ENCODE results near the gene FAM209A.

FAM209A gene

GRCh38 chr20:56518126-56518525, 6.4 kb upstream of the FAM209A start:
- Histone ChIP-seq H3K9ac (ENCODE audit: low read depth, low read length, poor library complexity, severe bottlenecking) (no peak overlapping the region), H3K27me3 (ENCODE audit: insufficient read depth, low read length, poor library complexity, severe bottlenecking) (no peaks in the 10 kb centered on the region), H4K20me1 (ENCODE audit: insufficient read depth, low read length, poor library complexity, severe bottlenecking) (no peaks in the 10 kb centered on the region), H3K4me3 (ENCODE audit: low read length, poor library complexity, severe bottlenecking) (no peak overlapping the region), H3K36me3 (ENCODE audit: insufficient read depth, low read length) (peaks cover 63% of the 10 kb centered on the region), H3K4me2 (ENCODE audit: low read depth, low read length, poor library complexity, severe bottlenecking) (no peak overlapping the region), H3K4me1 (ENCODE audit: insufficient read depth, low read length, poor library complexity, severe bottlenecking) (peaks cover 3% of the 10 kb centered on the region), H3F3A (ENCODE audit: low read depth) (no peaks in the 10 kb centered on the region), H3K9me3 (ENCODE audit: insufficient read depth, low read depth, low read length) (peaks cover 6% of the 10 kb centered on the region; the same call in 1 of the 2 replicates), H2AFZ (ENCODE audit: low read length) (no peak overlapping the region), H3K79me2 (ENCODE audit: insufficient read depth, low read length) (no peaks in the 10 kb centered on the region), H3K9me2 (replicated peaks; ENCODE audit: low read depth, low read length) (no peaks in the 10 kb centered on the region)
- no peak for TF ChIP-seq EZH2phosphoT487 (IDR thresholded peaks at IDR 0.05; ENCODE audit: borderline replicate concordance)
- TF ChIP-seq, protein P1, sequence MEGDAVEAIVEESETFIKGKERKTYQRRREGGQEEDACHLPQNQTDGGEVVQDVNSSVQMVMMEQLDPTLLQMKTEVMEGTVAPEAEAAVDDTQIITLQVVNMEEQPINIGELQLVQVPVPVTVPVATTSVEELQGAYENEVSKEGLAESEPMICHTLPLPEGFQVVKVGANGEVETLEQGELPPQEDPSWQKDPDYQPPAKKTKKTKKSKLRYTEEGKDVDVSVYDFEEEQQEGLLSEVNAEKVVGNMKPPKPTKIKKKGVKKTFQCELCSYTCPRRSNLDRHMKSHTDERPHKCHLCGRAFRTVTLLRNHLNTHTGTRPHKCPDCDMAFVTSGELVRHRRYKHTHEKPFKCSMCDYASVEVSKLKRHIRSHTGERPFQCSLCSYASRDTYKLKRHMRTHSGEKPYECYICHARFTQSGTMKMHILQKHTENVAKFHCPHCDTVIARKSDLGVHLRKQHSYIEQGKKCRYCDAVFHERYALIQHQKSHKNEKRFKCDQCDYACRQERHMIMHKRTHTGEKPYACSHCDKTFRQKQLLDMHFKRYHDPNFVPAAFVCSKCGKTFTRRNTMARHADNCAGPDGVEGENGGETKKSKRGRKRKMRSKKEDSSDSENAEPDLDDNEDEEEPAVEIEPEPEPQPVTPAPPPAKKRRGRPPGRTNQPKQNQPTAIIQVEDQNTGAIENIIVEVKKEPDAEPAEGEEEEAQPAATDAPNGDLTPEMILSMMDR (conservative IDR thresholded peaks at IDR 0.05; ENCODE audit: low read length) = no peak

GRCh38 chr20:56518721-56519398, 5.7 kb upstream of the FAM209A start:
- H3K79me2 ChIP-seq (ENCODE audit: insufficient read depth, low read length) = no peaks in the 10 kb centered on the region
- no peak overlapping the region for H2AFZ ChIP-seq (ENCODE audit: low read length)
- no peak overlapping the region for H3K4me3 ChIP-seq (ENCODE audit: low read length, poor library complexity, severe bottlenecking)
- no peaks in the 10 kb centered on the region for H3K9me2 ChIP-seq (replicated peaks; ENCODE audit: low read depth, low read length)
- H3K4me2 ChIP-seq (ENCODE audit: low read depth, low read length, poor library complexity, severe bottlenecking) = no peak overlapping the region
- no peak overlapping the region for H3K9ac ChIP-seq (ENCODE audit: low read depth, low read length, poor library complexity, severe bottlenecking)
- H3K9me3 ChIP-seq (ENCODE audit: insufficient read depth, low read depth, low read length) = peaks cover 6% of the 10 kb centered on the region; the same call in 1 of the 2 replicates
- H3K27me3 ChIP-seq (ENCODE audit: insufficient read depth, low read length, poor library complexity, severe bottlenecking) = no peaks in the 10 kb centered on the region
- H3K36me3 ChIP-seq (ENCODE audit: insufficient read depth, low read length) = peaks cover 55% of the 10 kb centered on the region
- H3K4me1 ChIP-seq (ENCODE audit: insufficient read depth, low read length, poor library complexity, severe bottlenecking) = peaks cover 5% of the 10 kb centered on the region
- no peaks in the 10 kb centered on the region for H4K20me1 ChIP-seq (ENCODE audit: insufficient read depth, low read length, poor library complexity, severe bottlenecking)
- TF ChIP-seq EZH2phosphoT487 (IDR thresholded peaks at IDR 0.05; ENCODE audit: borderline replicate concordance) = no peak
- TF ChIP-seq, protein P1 (conservative IDR thresholded peaks at IDR 0.05; ENCODE audit: low read length) = no peak
- H3F3A ChIP-seq (ENCODE audit: low read depth) = no peaks in the 10 kb centered on the region

DNA sequence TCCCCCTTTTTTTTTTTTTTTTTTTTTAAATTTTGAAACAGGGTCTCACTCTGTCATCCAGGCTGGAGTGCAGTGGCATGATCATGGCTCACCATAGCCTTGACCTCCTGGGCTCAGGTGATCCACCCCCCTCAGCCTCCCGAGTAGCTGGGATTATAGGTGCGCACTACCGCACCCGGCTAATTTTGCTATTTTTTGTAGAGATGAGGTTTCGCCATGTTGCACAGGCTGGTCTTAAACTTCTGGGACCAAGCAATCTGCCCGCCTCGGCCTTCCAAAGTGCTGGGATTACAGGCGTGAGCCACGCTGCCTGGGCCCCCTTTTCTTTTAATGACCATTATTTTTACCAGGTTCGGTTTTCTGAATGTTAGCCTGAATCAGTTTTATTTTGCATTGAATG, 5.0 kb upstream of the FAM209A start:
- no peaks in the 10 kb centered on the region for H4K20me1 ChIP-seq (ENCODE audit: insufficient read depth, low read length, poor library complexity, severe bottlenecking)
- no peaks in the 10 kb centered on the region for H3K79me2 ChIP-seq (ENCODE audit: insufficient read depth, low read length)
- H2AFZ ChIP-seq (ENCODE audit: low read length) = no peak overlapping the region
- peaks cover 5% of the 10 kb centered on the region for H3K4me1 ChIP-seq (ENCODE audit: insufficient read depth, low read length, poor library complexity, severe bottlenecking)
- peaks cover 51% of the 10 kb centered on the region for H3K36me3 ChIP-seq (ENCODE audit: insufficient read depth, low read length)
- H3K9ac ChIP-seq (ENCODE audit: low read depth, low read length, poor library complexity, severe bottlenecking) = no peak overlapping the region
- no peaks in the 10 kb centered on the region for H3K9me2 ChIP-seq (replicated peaks; ENCODE audit: low read depth, low read length)
- no peaks in the 10 kb centered on the region for H3F3A ChIP-seq (ENCODE audit: low read depth)
- H3K9me3 ChIP-seq (ENCODE audit: insufficient read depth, low read depth, low read length) = peaks cover 6% of the 10 kb centered on the region; the same call in 1 of the 2 replicates
- TF ChIP-seq EZH2phosphoT487 (IDR thresholded peaks at IDR 0.05; ENCODE audit: borderline replicate concordance) = no peak
- TF ChIP-seq, protein P1 (conservative IDR thresholded peaks at IDR 0.05; ENCODE audit: low read length) = no peak
- H3K4me3 ChIP-seq (ENCODE audit: low read length, poor library complexity, severe bottlenecking) = no peak overlapping the region
- H3K27me3 ChIP-seq (ENCODE audit: insufficient read depth, low read length, poor library complexity, severe bottlenecking) = no peaks in the 10 kb centered on the region
- no peak overlapping the region for H3K4me2 ChIP-seq (ENCODE audit: low read depth, low read length, poor library complexity, severe bottlenecking)

Measured in Loucy (cell line).